Nephron progenitor cell (in vitro differentiated cells): Measurements from ENCODE around the gene TOMT.

ENCODE experiments used
- DNase-seq: peaks from one replicate; pipeline ENCODE4 v3.0.0; 2021
- H3K27ac Mint-ChIP-seq: 2 replicates; pipeline ENCODE4 v1.8.0; 2021; ENCODE audit warnings: mild to moderate bottlenecking, moderate library complexity, mixed read lengths
- H3K27me3 Mint-ChIP-seq: 2 replicates; pipeline ENCODE4 v1.8.0; 2021; ENCODE audit warnings: mild to moderate bottlenecking, low read depth, mixed read lengths; ENCODE audit not compliant: poor library complexity
- H3K36me3 Mint-ChIP-seq: 2 replicates; pipeline ENCODE4 v1.8.0; 2021; ENCODE audit warnings: low read depth, mixed read lengths
- H3K4me1 Mint-ChIP-seq: 2 replicates; pipeline ENCODE4 v1.8.0; 2021; ENCODE audit warnings: mixed read lengths
- H3K4me3 Mint-ChIP-seq: 2 replicates; pipeline ENCODE4 v1.8.0; 2021; ENCODE audit warnings: mild to moderate bottlenecking, moderate library complexity, mixed read lengths
- H3K9me3 Mint-ChIP-seq: 2 replicates; pipeline ENCODE4 v1.8.0; 2021; ENCODE audit warnings: mild to moderate bottlenecking, moderate library complexity, mixed read lengths
- TF ChIP-seq, protein P1 (sequence below): fragments of 200-600 bp; sonication (generic); IDR thresholded peaks from 2 replicates; pipeline ENCODE4 v1.5.0; 2021; ENCODE audit warnings: antibody characterized with exemption

Gene TOMT

DNA sequence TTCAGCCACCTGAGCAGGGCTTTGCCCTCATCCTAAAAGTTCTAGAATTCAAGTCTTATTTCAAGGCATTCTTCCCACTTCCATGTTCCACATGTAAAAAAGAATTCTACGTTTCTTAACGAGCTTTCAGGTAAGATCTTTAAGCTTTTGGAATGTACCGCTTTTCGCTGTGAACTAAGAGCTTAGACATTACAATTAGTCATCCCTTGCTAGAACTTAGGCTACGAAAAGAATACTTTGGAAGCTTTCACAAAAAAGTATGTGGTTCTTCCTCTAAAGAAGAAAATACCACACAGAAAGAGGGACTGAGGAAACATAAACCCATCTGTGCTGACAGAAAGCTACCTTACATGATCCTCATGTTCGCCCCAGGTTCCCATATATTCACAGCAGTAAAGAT, 27.2 kb upstream of the TOMT start:
- Mint-ChIP-seq H3K27me3 (peaks cover 4% of the 10 kb centered on the region), H3K9me3 (no peaks in the 10 kb centered on the region), H3K36me3 (peaks cover 24% of the 10 kb centered on the region), H3K4me3 (peak overlapping the region; percentile 96), H3K4me1 (peaks cover 43% of the 10 kb centered on the region), H3K27ac (peak overlapping the region; percentile 60)
- TF ChIP-seq, protein P1, sequence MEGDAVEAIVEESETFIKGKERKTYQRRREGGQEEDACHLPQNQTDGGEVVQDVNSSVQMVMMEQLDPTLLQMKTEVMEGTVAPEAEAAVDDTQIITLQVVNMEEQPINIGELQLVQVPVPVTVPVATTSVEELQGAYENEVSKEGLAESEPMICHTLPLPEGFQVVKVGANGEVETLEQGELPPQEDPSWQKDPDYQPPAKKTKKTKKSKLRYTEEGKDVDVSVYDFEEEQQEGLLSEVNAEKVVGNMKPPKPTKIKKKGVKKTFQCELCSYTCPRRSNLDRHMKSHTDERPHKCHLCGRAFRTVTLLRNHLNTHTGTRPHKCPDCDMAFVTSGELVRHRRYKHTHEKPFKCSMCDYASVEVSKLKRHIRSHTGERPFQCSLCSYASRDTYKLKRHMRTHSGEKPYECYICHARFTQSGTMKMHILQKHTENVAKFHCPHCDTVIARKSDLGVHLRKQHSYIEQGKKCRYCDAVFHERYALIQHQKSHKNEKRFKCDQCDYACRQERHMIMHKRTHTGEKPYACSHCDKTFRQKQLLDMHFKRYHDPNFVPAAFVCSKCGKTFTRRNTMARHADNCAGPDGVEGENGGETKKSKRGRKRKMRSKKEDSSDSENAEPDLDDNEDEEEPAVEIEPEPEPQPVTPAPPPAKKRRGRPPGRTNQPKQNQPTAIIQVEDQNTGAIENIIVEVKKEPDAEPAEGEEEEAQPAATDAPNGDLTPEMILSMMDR, result no peak
- DNase-seq, result no peak

DNA sequence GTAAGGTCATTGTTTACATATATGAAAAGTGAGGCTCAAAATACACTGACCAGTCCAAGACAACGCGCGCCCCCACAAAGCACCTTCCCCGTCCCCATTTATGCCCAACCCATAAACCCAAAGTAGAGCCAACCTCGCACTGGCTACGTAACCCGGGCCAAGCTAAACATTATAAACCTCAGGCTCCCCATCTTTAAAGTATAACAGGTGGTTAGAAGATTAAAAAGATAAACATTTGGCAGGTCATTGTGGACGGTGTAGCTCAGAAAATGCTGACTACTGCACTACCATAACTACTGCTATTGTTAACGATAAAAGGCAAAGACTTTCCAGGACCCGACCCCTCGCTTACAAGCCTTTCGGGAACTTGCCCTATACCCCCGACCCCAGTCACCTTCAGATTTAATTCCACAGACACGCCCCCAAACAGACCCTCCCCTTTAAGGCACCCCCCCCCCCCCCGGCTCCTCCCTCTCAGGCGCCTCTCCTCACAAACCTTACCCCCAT, 25.9 kb upstream of the TOMT start:
- peaks cover 4% of the 10 kb centered on the region for H3K27me3 Mint-ChIP-seq
- H3K9me3 Mint-ChIP-seq, result no peaks in the 10 kb centered on the region
- peak overlapping the region; percentile 99 for H3K27ac Mint-ChIP-seq
- peaks cover 39% of the 10 kb centered on the region for H3K4me1 Mint-ChIP-seq
- H3K36me3 Mint-ChIP-seq, result peaks cover 20% of the 10 kb centered on the region
- TF ChIP-seq, protein P1, result no peak
- peak overlapping the region; percentile 96 for H3K4me3 Mint-ChIP-seq
- no peak for DNase-seq

DNA sequence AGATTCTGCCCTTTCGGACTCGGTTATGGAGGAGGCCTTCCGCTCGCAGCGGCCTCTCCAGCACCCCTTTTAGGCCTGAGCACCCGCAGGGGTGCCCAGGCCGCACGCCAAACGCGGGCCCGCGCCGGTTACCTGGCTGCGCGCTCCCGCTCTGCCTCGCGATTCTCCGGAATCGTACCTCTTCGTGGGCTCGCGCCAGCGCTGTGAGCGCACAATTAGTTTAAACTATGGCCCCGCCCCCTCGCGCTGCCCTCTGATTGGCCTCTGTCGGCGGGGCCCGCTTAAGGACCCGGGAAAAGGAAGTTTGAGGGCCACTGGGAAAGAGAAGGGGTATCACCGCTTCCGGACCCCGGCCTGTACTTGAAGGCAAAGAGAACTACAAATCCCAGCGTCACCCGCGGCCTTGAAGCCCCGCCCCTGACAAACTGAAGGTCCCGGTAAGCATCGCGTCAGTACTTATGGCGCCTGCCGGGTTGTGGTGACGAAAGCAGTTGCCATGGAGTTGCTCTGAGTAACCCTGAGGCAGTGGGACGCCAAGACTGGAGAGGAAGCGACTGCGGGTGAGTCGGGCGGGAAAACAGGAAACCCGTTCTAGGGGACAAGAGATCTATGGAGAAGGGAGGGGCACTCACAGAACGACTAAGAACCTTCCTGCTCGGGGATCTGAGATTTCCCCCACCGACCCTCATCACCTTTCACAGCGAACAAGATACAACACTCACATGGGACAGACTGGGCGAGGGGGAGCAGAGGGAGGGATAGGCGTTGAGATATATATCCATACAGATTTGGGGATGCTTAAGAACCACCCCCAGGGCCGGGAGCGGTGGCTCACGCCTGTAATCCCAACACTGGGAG, 25.2 kb upstream of the TOMT start, which contains the start of the genes LRRC51 and NUMA1:
LRRC51 (plus strand) TSS at position 525 of the 858 bp plus-strand sequence. CDS start 8,234 bp downstream, outside the sequence.
NUMA1 (minus strand) TSS at position 217 of the 858 bp plus-strand sequence. CDS start 44,599 bp downstream, outside the sequence.
- peaks cover 17% of the 10 kb centered on the region for H3K36me3 Mint-ChIP-seq
- H3K4me1 Mint-ChIP-seq, result peaks cover 40% of the 10 kb centered on the region
- H3K4me3 Mint-ChIP-seq, result peak within 1 kb of the TSS; percentile 96
- H3K9me3 Mint-ChIP-seq, result no peaks in the 10 kb centered on the region
- DNase-seq, result peak; percentile 98
- H3K27me3 Mint-ChIP-seq, result no peaks in the 10 kb centered on the region
- TF ChIP-seq, protein P1, result no peak
- peak within 1 kb of the TSS; percentile 99 for H3K27ac Mint-ChIP-seq

DNA sequence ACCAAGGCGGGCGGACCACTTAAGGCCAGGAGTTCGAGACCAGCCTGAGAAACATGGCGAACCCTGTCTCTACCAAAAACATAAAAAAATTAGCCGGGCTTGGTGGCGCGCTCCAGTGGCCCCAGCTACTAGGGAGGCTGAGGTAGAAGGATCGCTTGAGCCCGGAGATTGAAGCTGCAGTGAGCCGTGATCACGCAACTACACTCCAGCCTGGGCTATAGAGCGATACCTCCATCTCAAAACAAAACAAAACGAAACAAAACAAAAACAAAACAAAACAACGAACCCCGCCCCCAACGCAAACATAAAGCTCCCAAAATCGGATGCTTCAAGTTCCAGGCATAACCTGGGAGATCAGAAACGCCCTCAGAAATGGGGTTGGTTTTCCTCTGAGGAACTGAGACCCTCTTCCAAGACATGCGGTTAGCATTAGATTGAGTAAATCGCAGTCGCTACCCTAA, 24.5 kb upstream of the TOMT start:
- Mint-ChIP-seq H3K36me3 (peaks cover 16% of the 10 kb centered on the region), H3K27me3 (no peaks in the 10 kb centered on the region), H3K4me3 (peak overlapping the region; percentile 96), H3K27ac (peak overlapping the region; percentile 99), H3K9me3 (no peaks in the 10 kb centered on the region), H3K4me1 (peaks cover 44% of the 10 kb centered on the region)
- DNase-seq, result no peak
- TF ChIP-seq, protein P1, result no peak

DNA sequence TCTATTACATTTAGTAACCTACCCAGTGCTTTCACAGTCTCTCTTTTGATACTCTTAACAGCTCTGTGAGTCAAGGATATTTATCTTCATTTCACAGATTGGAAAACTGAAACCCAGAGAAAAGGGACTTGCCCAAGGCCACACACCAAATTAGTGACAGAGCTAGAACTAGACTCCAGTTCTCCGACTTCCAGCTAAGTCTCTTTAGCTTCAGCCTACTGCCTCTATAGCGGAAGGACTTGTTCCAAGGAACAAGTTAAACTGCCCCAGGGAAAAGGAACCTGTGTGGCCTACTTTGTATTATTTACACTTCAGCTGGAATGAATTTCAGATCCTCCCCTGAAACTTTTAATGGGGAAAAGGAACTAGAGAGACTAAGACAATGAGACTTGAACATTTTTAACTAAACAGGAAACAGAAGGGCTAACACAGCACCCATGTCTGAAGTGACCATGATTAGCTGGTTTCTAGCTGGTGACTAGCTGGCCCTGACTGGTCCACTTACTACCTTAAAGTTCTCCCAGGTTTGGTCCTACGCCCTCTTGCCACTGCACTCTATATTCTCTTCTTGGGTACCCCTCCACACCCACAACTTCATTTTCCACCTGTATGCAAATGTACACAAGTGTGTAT, 23.8 kb upstream of the TOMT start:
- Mint-ChIP-seq H3K4me3 (peak overlapping the region; percentile 96), H3K36me3 (peaks cover 9% of the 10 kb centered on the region), H3K4me1 (peaks cover 42% of the 10 kb centered on the region), H3K27ac (peak overlapping the region; percentile 99), H3K9me3 (no peaks in the 10 kb centered on the region), H3K27me3 (no peaks in the 10 kb centered on the region)
- DNase-seq, result no peak
- TF ChIP-seq, protein P1, result no peak
